ENCODE data around the gene GFRA4. TPM values are rescaled to one million over a fixed set of nuclear protein-coding genes. Genes with fewer than 3 reads are reported as not detected.

Gene GFRA4
- total RNA-seq, 1 experiment from 2014 or later, result not detected

GRCh38 chr20:3672547-3673171 lies 9.5 kb upstream of the GFRA4 start:
- peak overlapping the region; percentile 20; the same call in 1 of the 2 replicates for H3K4me3 ChIP-seq (ENCODE audit: insufficient read depth, low read depth, low read length)
- H3K27me3 ChIP-seq (ENCODE audit: control insufficient read depth, insufficient read depth, low read length), result peaks cover 12% of the 10 kb centered on the region; the same call in 1 of the 2 replicates
- DNase-seq, result peak; percentile 69

GRCh38 chr20:3671986-3672546 lies 8.9 kb upstream of the GFRA4 start:
- Histone ChIP-seq H3K4me3 (ENCODE audit: insufficient read depth, low read depth, low read length) (peak overlapping the region; percentile 20; the same call in 1 of the 2 replicates), H3K27me3 (ENCODE audit: control insufficient read depth, insufficient read depth, low read length) (peaks cover 12% of the 10 kb centered on the region; the same call in 1 of the 2 replicates), H3K36me3 (replicated peaks; ENCODE audit: control insufficient read depth, insufficient read depth, low read length) (no peaks in the 10 kb centered on the region)
- no peak for DNase-seq

More at GRCh38 chr20:3672547-3673171, 9.5 kb upstream of the GFRA4 start:
- no peaks in the 10 kb centered on the region for H3K36me3 ChIP-seq (replicated peaks; ENCODE audit: control insufficient read depth, insufficient read depth, low read length)

GRCh38 chr20:3670945-3671344 lies 7.7 kb upstream of the GFRA4 start:
- peaks cover 12% of the 10 kb centered on the region; the same call in 1 of the 2 replicates for H3K27me3 ChIP-seq (ENCODE audit: control insufficient read depth, insufficient read depth, low read length)
- H3K4me3 ChIP-seq (ENCODE audit: insufficient read depth, low read depth, low read length), result no peak overlapping the region
- no peaks in the 10 kb centered on the region for H3K36me3 ChIP-seq (replicated peaks; ENCODE audit: control insufficient read depth, insufficient read depth, low read length)
- DNase-seq, result no peak

- DNase-seq, result peak; percentile 77
- no peak overlapping the region for H3K4me3 ChIP-seq (ENCODE audit: insufficient read depth, low read depth, low read length)
- H3K27me3 ChIP-seq (ENCODE audit: control insufficient read depth, insufficient read depth, low read length), result peaks cover 12% of the 10 kb centered on the region; the same call in 1 of the 2 replicates
- H3K36me3 ChIP-seq (replicated peaks; ENCODE audit: control insufficient read depth, insufficient read depth, low read length), result no peaks in the 10 kb centered on the region
These were observed 7.3 kb upstream of the GFRA4 start for GRCh38 chr20:3670511-3670910.

- H3K27me3 ChIP-seq (ENCODE audit: control insufficient read depth, insufficient read depth, low read length), result peaks cover 12% of the 10 kb centered on the region; the same call in 1 of the 2 replicates
- H3K36me3 ChIP-seq (replicated peaks; ENCODE audit: control insufficient read depth, insufficient read depth, low read length), result no peaks in the 10 kb centered on the region
- no peak overlapping the region for H3K4me3 ChIP-seq (ENCODE audit: insufficient read depth, low read depth, low read length)
- DNase-seq, result peak; percentile 55
These were observed 6.6 kb upstream of the GFRA4 start for GRCh38 chr20:3669710-3670367.

- Histone ChIP-seq H3K4me3 (ENCODE audit: insufficient read depth, low read depth, low read length) (no peak overlapping the region), H3K27me3 (ENCODE audit: control insufficient read depth, insufficient read depth, low read length) (peaks cover 7% of the 10 kb centered on the region; the same call in 1 of the 2 replicates), H3K36me3 (replicated peaks; ENCODE audit: control insufficient read depth, insufficient read depth, low read length) (no peaks in the 10 kb centered on the region)
- no peak for DNase-seq
These were observed 4.3 kb upstream of the GFRA4 start for GRCh38 chr20:3667434-3668037.

- Histone ChIP-seq H3K27me3 (ENCODE audit: control insufficient read depth, insufficient read depth, low read length) (no peaks in the 10 kb centered on the region), H3K36me3 (replicated peaks; ENCODE audit: control insufficient read depth, insufficient read depth, low read length) (no peaks in the 10 kb centered on the region), H3K4me3 (ENCODE audit: insufficient read depth, low read depth, low read length) (no peak overlapping the region)
- no peak for DNase-seq
These were observed 659 bp upstream of the GFRA4 start for GRCh38 chr20:3663858-3664257.

- DNase-seq, result no peak
- no peaks in the 10 kb centered on the region for H3K27me3 ChIP-seq (ENCODE audit: control insufficient read depth, insufficient read depth, low read length)
These were observed 1.2 kb downstream of the GFRA4 start for GRCh38 chr20:3661814-3662665.

GRCh38 chr20:3661060-3661813 lies 2.0 kb downstream of the GFRA4 start:
- no peak overlapping the region for H3K4me3 ChIP-seq (ENCODE audit: insufficient read depth, low read depth, low read length)

More at GRCh38 chr20:3661814-3662665, 1.2 kb downstream of the GFRA4 start:
- no peak overlapping the region for H3K4me3 ChIP-seq (ENCODE audit: insufficient read depth, low read depth, low read length)
- no peaks in the 10 kb centered on the region for H3K36me3 ChIP-seq (replicated peaks; ENCODE audit: control insufficient read depth, insufficient read depth, low read length)

GRCh38 chr20:3660262-3661059 lies 2.7 kb downstream of the GFRA4 start:
- H3K36me3 ChIP-seq (replicated peaks; ENCODE audit: control insufficient read depth, insufficient read depth, low read length), result no peaks in the 10 kb centered on the region
- H3K4me3 ChIP-seq (ENCODE audit: insufficient read depth, low read depth, low read length), result no peak overlapping the region
- no peaks in the 10 kb centered on the region for H3K27me3 ChIP-seq (ENCODE audit: control insufficient read depth, insufficient read depth, low read length)
- peak; percentile 47 for DNase-seq

More at GRCh38 chr20:3661060-3661813, 2.0 kb downstream of the GFRA4 start:
- DNase-seq, result no peak
- no peaks in the 10 kb centered on the region for H3K36me3 ChIP-seq (replicated peaks; ENCODE audit: control insufficient read depth, insufficient read depth, low read length)
- no peaks in the 10 kb centered on the region for H3K27me3 ChIP-seq (ENCODE audit: control insufficient read depth, insufficient read depth, low read length)

- no peak overlapping the region for H3K4me3 ChIP-seq (ENCODE audit: insufficient read depth, low read depth, low read length)
- no peaks in the 10 kb centered on the region for H3K27me3 ChIP-seq (ENCODE audit: control insufficient read depth, insufficient read depth, low read length)
- no peaks in the 10 kb centered on the region for H3K36me3 ChIP-seq (replicated peaks; ENCODE audit: control insufficient read depth, insufficient read depth, low read length)
- no peak for DNase-seq
These were observed 3.5 kb downstream of the GFRA4 start for GRCh38 chr20:3659492-3660261.

GRCh38 chr20:3658716-3659491 lies 4.3 kb downstream of the GFRA4 start:
- Histone ChIP-seq H3K4me3 (ENCODE audit: insufficient read depth, low read depth, low read length) (no peak overlapping the region), H3K27me3 (ENCODE audit: control insufficient read depth, insufficient read depth, low read length) (no peaks in the 10 kb centered on the region), H3K36me3 (replicated peaks; ENCODE audit: control insufficient read depth, insufficient read depth, low read length) (no peaks in the 10 kb centered on the region)
- no peak for DNase-seq

Data from H7 (cell line).